H1 (cell line): ENCODE measurements around the gene RTEL1. TPM values are rescaled to one million over a fixed set of nuclear protein-coding genes. Genes with fewer than 3 reads are reported as not detected.

Experiments
- BACH1 ChIP-seq: IDR thresholded peaks from 2 replicates; pipeline ENCODE4 v1.6.1; 2012; ENCODE audit warnings: low read length, improper control_type of control experiment
- KDM1A ChIP-seq: fragments of 200-600, 300-600 bp; sonication (generic); IDR thresholded peaks from 2 replicates; pipeline ENCODE4 v1.7.1; 2016; ENCODE audit warnings: mild to moderate bottlenecking, low read length, borderline replicate concordance
- KDM4A ChIP-seq: IDR thresholded peaks from one replicate; pipeline ENCODE4 v1.7.1; 2012; ENCODE audit warnings: low read depth, mild to moderate bottlenecking, moderate library complexity, low read length, inconsistent platforms; ENCODE audit not compliant: severe bottlenecking
- MAX ChIP-seq: IDR thresholded peaks from 2 replicates; pipeline ENCODE4 v1.6.1; 2012; ENCODE audit warnings: inconsistent platforms
- POLR2A ChIP-seq, 2 experiments: IDR thresholded peaks; 1 replicate in 1 of 2; 2 replicates in 1 of 2; pipeline ENCODE4 v1.6.1; 2011; ENCODE audit warnings: low read depth in 2 of 2, low read length in 2 of 2, mild to moderate bottlenecking in 2 of 2; ENCODE audit errors: control extremely low read depth in 1 of 2
- RFX5 ChIP-seq: IDR thresholded peaks from 2 replicates; pipeline ENCODE4 v1.6.1; 2011; ENCODE audit warnings: low read depth, low read length, improper control_type of control experiment, borderline replicate concordance
- SAP30 ChIP-seq: fragments of 300-600 bp; sonication (generic); IDR thresholded peaks from 2 replicates; pipeline ENCODE4 v1.7.1; 2012; ENCODE audit warnings: low read length, moderate library complexity, mild to moderate bottlenecking, inconsistent platforms; ENCODE audit not compliant: insufficient read depth, insufficient replicate concordance
- SP4 ChIP-seq: IDR thresholded peaks from 2 replicates; pipeline ENCODE4 v1.6.1; 2012; ENCODE audit warnings: low read length, inconsistent platforms
- TAF1 ChIP-seq: IDR thresholded peaks from 2 replicates; pipeline ENCODE4 v1.6.1; 2011; ENCODE audit warnings: mild to moderate bottlenecking, low read depth, low read length
- polyA plus RNA-seq, 7 experiments: library from polyadenylated mRNA; depleted of rRNA in 3 of 7; stranded (reverse) in 5 of 7; unstranded in 2 of 7; fragments of >200 nt in 5 of 7; fragments of 200-250 nt in 2 of 7; gene quantifications; 1 replicate in 5 of 7; 2 replicates in 1 of 7; 4 replicates in 1 of 7; pipeline versions ENCODE4 v1.2.1 to v1.2.3, GENCODE V29; 2011 to 2013; ENCODE audit warnings: missing spikeins in 2 of 7, mixed read lengths in 2 of 7
- total RNA-seq: library from RNA; stranded (reverse); fragmentation: NEBNext Ultra II Directional; extraction: Animal tissue kit (Norgen Biotek cat#: 25700); gene quantifications from 2 replicates; pipeline ENCODE4 v1.2.1, GENCODE V29; 2021

RTEL1 gene
- total and polyA plus RNA-seq, 2 of the 8 experiments (the other 6 are each of a cell fraction or from before 2014, with no cell fraction given): 16.2 to 37.1 TPM

GRCh38 chr20:63740627-63741353 is 82.7 kb downstream of the RTEL1 start (continued):
- 0 out of 2 replicates have a peak, but pooled peaks have one; percentile 8 for TF ChIP-seq TAF1
- no peak for TF ChIP-seq SAP30
- TF ChIP-seq KDM4A: peak; percentile 3
- peak; percentile 34; the same call in 1 of the 2 replicates for TF ChIP-seq MAX
- TF ChIP-seq KDM1A: no peak
- TF ChIP-seq SP4: no peak
- TF ChIP-seq BACH1: peak; percentile 17; the same call in 1 of the 2 replicates
- no peak for TF ChIP-seq RFX5
- TF ChIP-seq POLR2A (IDR thresholded peaks at IDR 0.05; ENCODE audit: control extremely low read depth in 1 of 2, low read depth in 2 of 2, low read length in 2 of 2): peak in 1 of 2 experiments; percentile 28; a peak in 1 of 3 replicates
